ACC112 (cell line): ENCODE results near the gene ELOVL2.
A peak's percentile ranks its signal among the peaks of the same experiment; 100 is the strongest.

ENCODE experiments used
- H2AFZ ChIP-seq: fragments of 200-600 bp; sonication (generic); one replicate; pipeline ENCODE4 v1.6.0; 2017; ENCODE audit warnings: antibody characterized with exemption, low read length; ENCODE audit not compliant: unreplicated experiment
- H3K27ac ChIP-seq: fragments of 200-600 bp; sonication (generic); 2 replicates; pipeline ENCODE4 v1.5.1; 2014; ENCODE audit warnings: low read depth, mild to moderate bottlenecking, antibody characterized with exemption, low read length, moderate library complexity
- H3K27me3 ChIP-seq: fragments of 200-600 bp; sonication (generic); 2 replicates; pipeline ENCODE4 v1.6.1; 2014; ENCODE audit warnings: mild to moderate bottlenecking, antibody characterized with exemption, low read length, moderate library complexity, mixed read lengths; ENCODE audit not compliant: insufficient read depth
- H3K36me3 ChIP-seq: fragments of 200-600 bp; sonication (generic); 2 replicates; pipeline ENCODE4 v1.6.1; 2016; ENCODE audit warnings: mild to moderate bottlenecking, antibody characterized with exemption, low read length, moderate library complexity, mixed read lengths; ENCODE audit not compliant: insufficient read depth
- H3K4me1 ChIP-seq: fragments of 200-600 bp; sonication (generic); one replicate; pipeline ENCODE4 v1.6.1; 2016; ENCODE audit warnings: low read length, mixed read lengths; ENCODE audit not compliant: insufficient read depth, unreplicated experiment, control insufficient read depth
- H3K4me3 ChIP-seq: fragments of 200-600 bp; sonication (generic); 2 replicates; pipeline ENCODE4 v1.5.1; 2014; ENCODE audit warnings: mild to moderate bottlenecking, low read depth, low read length
- H3K79me2 ChIP-seq: fragments of 200-600 bp; sonication (generic); one replicate; pipeline ENCODE4 v1.6.0; 2016; ENCODE audit warnings: low read length; ENCODE audit not compliant: control insufficient read depth, unreplicated experiment, insufficient read depth

ELOVL2 gene

GRCh38 chr6:11021714-11022113 lies 22.4 kb downstream of the ELOVL2 start:
- no peaks in the 10 kb centered on the region for H3K27me3 ChIP-seq
- no peaks in the 10 kb centered on the region for H3K4me1 ChIP-seq
- H3K4me3 ChIP-seq = no peak overlapping the region
- H3K79me2 ChIP-seq = no peaks in the 10 kb centered on the region
- no peak overlapping the region for H3K27ac ChIP-seq
- no peaks in the 10 kb centered on the region for H3K36me3 ChIP-seq
- no peak overlapping the region for H2AFZ ChIP-seq

DNA sequence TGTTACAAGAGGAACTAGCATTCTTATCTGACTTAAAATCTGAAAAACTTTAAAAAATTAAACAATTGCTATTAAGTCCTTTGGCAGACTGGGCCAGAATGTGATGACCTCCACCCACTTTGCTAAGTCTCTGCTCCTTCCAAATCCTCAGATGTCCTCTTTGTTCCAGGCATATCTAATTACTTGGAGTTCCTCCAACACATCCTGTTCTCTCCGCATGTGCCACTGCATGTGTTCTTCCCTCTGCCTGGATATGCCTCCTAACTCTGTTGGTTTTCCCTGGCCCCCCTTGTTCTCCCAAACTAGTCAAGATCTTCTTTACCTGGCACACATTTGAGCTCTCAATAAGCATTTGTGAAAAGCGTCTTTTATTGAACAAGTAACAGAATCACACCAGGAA lies 23.1 kb downstream of the ELOVL2 start:
- H3K27ac ChIP-seq = no peak overlapping the region
- no peaks in the 10 kb centered on the region for H3K27me3 ChIP-seq
- no peak overlapping the region for H2AFZ ChIP-seq
- H3K4me3 ChIP-seq = no peak overlapping the region
- H3K79me2 ChIP-seq = no peaks in the 10 kb centered on the region
- no peaks in the 10 kb centered on the region for H3K36me3 ChIP-seq
- H3K4me1 ChIP-seq = no peaks in the 10 kb centered on the region

DNA sequence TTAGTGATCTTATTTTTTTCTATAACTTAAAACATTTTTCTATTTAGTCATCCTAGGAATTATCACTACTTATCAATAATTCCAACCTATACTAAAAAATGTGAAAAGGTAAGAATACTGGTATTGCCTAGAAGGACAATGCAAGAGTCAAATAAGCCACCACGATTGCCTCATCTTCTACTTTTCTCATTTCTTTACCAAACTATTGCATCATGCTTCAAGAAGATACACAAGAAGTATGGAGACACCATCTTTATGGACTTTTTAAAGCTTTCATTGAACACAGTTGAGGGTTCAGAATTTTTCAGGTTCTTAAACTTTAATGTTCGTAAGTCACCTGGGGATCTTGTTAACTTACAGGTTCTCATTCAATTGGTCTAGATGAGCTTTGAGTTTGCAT lies 25.9 kb downstream of the ELOVL2 start:
- H2AFZ ChIP-seq = no peak overlapping the region
- no peaks in the 10 kb centered on the region for H3K36me3 ChIP-seq
- no peak overlapping the region for H3K4me3 ChIP-seq
- no peak overlapping the region for H3K27ac ChIP-seq
- no peaks in the 10 kb centered on the region for H3K79me2 ChIP-seq
- H3K4me1 ChIP-seq = no peaks in the 10 kb centered on the region
- 0 out of 2 replicates have a peak, but pooled peaks cover 3% of the 10 kb centered on the region for H3K27me3 ChIP-seq

DNA sequence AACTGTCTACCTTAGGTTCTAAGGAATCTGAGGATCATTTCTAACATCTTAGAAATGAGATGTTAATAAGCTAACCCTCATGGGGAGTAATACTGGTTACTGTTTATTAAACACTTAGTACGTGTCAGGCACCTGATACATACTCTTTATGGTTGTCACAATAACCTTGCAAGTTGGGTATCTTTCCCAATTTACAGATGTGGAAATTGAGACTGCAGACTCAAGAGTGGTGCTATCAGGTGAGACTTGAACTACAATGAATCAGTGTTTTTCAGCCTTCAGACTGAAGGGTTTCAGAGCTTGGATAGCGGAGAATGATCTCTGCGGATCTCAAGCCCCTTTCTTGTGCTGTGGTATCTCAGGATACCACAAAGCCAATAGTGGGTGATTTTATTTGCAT lies 27.0 kb downstream of the ELOVL2 start:
- H3K27me3 ChIP-seq = 0 out of 2 replicates have a peak, but pooled peaks cover 3% of the 10 kb centered on the region
- H3K27ac ChIP-seq = no peak overlapping the region
- no peaks in the 10 kb centered on the region for H3K36me3 ChIP-seq
- H3K4me1 ChIP-seq = no peaks in the 10 kb centered on the region
- H2AFZ ChIP-seq = no peak overlapping the region
- H3K79me2 ChIP-seq = no peaks in the 10 kb centered on the region
- no peak overlapping the region for H3K4me3 ChIP-seq

GRCh38 chr6:11016452-11016851 lies 27.7 kb downstream of the ELOVL2 start:
- peaks cover 5% of the 10 kb centered on the region for H3K4me1 ChIP-seq
- H3K36me3 ChIP-seq = no peaks in the 10 kb centered on the region
- 0 out of 2 replicates have a peak, but pooled peaks cover 3% of the 10 kb centered on the region for H3K27me3 ChIP-seq
- H3K4me3 ChIP-seq = no peak overlapping the region
- no peaks in the 10 kb centered on the region for H3K79me2 ChIP-seq
- H3K27ac ChIP-seq = no peak overlapping the region
- no peak overlapping the region for H2AFZ ChIP-seq

GRCh38 chr6:11015102-11015501 lies 29.0 kb downstream of the ELOVL2 start:
- no peaks in the 10 kb centered on the region for H3K36me3 ChIP-seq
- 0 out of 2 replicates have a peak, but pooled peaks cover 3% of the 10 kb centered on the region for H3K27me3 ChIP-seq
- no peaks in the 10 kb centered on the region for H3K79me2 ChIP-seq
- H3K27ac ChIP-seq = no peak overlapping the region
- H2AFZ ChIP-seq = no peak overlapping the region
- no peak overlapping the region for H3K4me3 ChIP-seq
- peaks cover 7% of the 10 kb centered on the region for H3K4me1 ChIP-seq

GRCh38 chr6:11013721-11014070 lies 30.4 kb downstream of the ELOVL2 start:
- no peak overlapping the region for H2AFZ ChIP-seq
- H3K4me3 ChIP-seq = no peak overlapping the region
- H3K4me1 ChIP-seq = peaks cover 18% of the 10 kb centered on the region
- no peaks in the 10 kb centered on the region for H3K79me2 ChIP-seq
- 0 out of 2 replicates have a peak, but pooled peaks cover 3% of the 10 kb centered on the region for H3K27me3 ChIP-seq
- no peak overlapping the region for H3K27ac ChIP-seq
- H3K36me3 ChIP-seq = no peaks in the 10 kb centered on the region

DNA sequence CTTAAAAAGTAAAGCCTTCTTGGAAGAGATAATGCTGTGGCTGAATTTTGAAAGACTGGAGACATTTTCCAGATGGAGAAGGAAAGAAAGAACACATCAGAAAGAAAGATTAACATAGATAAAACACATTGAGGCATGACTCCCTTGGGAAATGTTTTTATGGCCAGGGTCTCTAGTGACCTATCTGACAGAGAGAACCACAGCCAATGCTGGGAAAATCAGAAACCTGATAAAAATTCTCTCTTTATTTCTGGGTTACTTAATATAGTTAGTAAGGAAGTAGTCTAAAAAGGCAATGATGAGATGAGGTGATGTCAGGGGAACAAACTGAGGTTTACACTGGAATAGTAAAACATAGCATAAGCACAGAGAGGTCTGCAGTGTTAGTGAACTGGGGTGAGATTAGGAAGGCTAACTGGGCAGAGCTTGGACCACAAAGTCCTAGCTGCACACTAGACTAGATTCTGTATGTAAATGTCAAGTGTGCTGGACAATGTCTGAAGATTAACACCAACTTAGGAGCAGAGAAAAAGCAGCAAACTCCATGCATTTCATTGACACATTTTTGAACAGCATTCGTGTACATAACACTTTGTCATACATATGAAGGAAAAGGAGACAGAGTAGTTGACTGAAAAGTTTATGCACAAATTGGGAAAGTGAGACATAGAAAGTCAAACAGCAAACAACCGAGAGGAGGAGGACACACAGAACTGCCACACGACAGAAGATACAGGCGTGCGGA lies 31.0 kb downstream of the ELOVL2 start:
- Histone ChIP-seq H3K36me3 (no peaks in the 10 kb centered on the region), H2AFZ (no peak overlapping the region), H3K4me1 (peaks cover 24% of the 10 kb centered on the region), H3K79me2 (no peaks in the 10 kb centered on the region), H3K27ac (no peak overlapping the region), H3K27me3 (0 out of 2 replicates have a peak, but pooled peaks cover 3% of the 10 kb centered on the region), H3K4me3 (no peak overlapping the region)

GRCh38 chr6:11012295-11012754 lies 31.8 kb downstream of the ELOVL2 start:
- Histone ChIP-seq H3K27ac (no peak overlapping the region), H3K4me3 (no peak overlapping the region), H3K79me2 (no peaks in the 10 kb centered on the region), H2AFZ (no peak overlapping the region), H3K36me3 (no peaks in the 10 kb centered on the region), H3K4me1 (peaks cover 32% of the 10 kb centered on the region), H3K27me3 (0 out of 2 replicates have a peak, but pooled peaks cover 3% of the 10 kb centered on the region)

DNA sequence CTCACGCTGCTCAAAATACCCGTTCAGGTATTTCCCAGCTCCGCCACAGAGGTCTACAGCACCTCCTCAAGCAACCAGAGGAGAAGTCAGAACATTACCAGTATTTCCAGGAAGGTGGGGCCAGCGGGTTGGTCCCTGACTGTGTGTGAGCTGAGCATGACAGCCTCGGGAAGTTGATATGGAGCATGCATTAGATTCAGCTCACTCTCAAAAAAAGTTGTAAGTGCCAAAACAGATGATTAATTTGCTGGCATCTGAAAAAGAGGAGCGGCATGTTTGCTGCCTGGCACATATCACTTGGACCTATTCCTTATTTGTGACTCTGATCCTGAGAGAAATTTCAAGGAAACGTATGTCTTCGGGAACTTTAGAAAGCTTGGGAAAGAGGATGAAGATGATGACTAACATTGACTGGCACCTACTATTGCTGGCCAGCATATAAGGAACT lies 32.3 kb downstream of the ELOVL2 start:
- H3K79me2 ChIP-seq = no peaks in the 10 kb centered on the region
- peaks cover 34% of the 10 kb centered on the region for H3K4me1 ChIP-seq
- H3K27ac ChIP-seq = no peak overlapping the region
- no peak overlapping the region for H2AFZ ChIP-seq
- H3K4me3 ChIP-seq = no peak overlapping the region
- H3K27me3 ChIP-seq = 0 out of 2 replicates have a peak, but pooled peaks cover 3% of the 10 kb centered on the region
- H3K36me3 ChIP-seq = no peaks in the 10 kb centered on the region

DNA sequence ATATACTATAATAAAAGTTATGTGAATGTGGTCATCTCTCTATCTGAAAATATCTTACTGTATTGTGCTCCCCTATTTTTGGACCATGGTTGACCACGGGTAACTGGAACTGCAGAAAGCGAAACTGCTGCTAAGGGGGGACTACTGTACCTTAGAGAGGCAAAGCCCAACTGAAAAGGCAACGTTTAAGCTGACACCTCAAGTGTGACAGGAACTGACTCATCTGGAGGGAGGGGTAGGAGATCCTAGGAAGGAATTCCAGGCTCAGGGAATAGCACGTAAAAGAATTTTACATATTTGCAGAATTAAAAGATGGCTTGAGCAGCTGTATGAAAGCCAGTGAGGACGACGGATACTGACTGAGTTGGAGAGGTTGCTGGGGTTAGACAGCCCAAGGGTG lies 34.8 kb downstream of the ELOVL2 start:
- Histone ChIP-seq H3K36me3 (no peaks in the 10 kb centered on the region), H3K27me3 (no peaks in the 10 kb centered on the region), H3K27ac (0 out of 2 replicates have a peak overlapping the region, but pooled peaks have one; percentile 26), H3K4me1 (peaks cover 34% of the 10 kb centered on the region), H2AFZ (peak overlapping the region; percentile 64), H3K79me2 (no peaks in the 10 kb centered on the region), H3K4me3 (peak overlapping the region; percentile 45)
